ENCODE results near the gene LZTS2.

Gene LZTS2

GRCh38 chr10:101000127-101000914, 713 bp downstream of the LZTS2 start:
- peak; percentile 16 for DNase-seq

- no peak for DNase-seq
Measured at GRCh38 chr10:101000915-101001658, 1.5 kb downstream of the LZTS2 start.

GRCh38 chr10:101001659-101002035, 2.0 kb downstream of the LZTS2 start:
- no peak for DNase-seq

GRCh38 chr10:101002456-101002855, 2.8 kb downstream of the LZTS2 start:
- DNase-seq: no peak

GRCh38 chr10:101003639-101004206, 4.1 kb downstream of the LZTS2 start:
- DNase-seq: no peak

GRCh38 chr10:101005361-101005760, 5.8 kb downstream of the LZTS2 start:
- DNase-seq: no peak

- DNase-seq: no peak
Measured at GRCh38 chr10:101005869-101006567, 6.4 kb downstream of the LZTS2 start.

- DNase-seq: no peak
Measured at GRCh38 chr10:101006593-101007098, 7.0 kb downstream of the LZTS2 start.

GRCh38 chr10:101007099-101007711, 7.6 kb downstream of the LZTS2 start:
- no peak for DNase-seq

GRCh38 chr10:101007915-101008822, 8.6 kb downstream of the LZTS2 start:
- DNase-seq: no peak

- no peak for DNase-seq
Measured at GRCh38 chr10:101008823-101009423, 9.3 kb downstream of the LZTS2 start.

- no peak for DNase-seq
Measured at GRCh38 chr10:101010329-101010728, 10.7 kb downstream of the LZTS2 start.

GRCh38 chr10:101011517-101012423, 12.2 kb downstream of the LZTS2 start:
- DNase-seq: no peak

- DNase-seq: peak; percentile 73
Measured at GRCh38 chr10:101012525-101013364, 13.1 kb downstream of the LZTS2 start.

- DNase-seq: peak; percentile 16
Measured at GRCh38 chr10:101013365-101013825, 13.8 kb downstream of the LZTS2 start.

GRCh38 chr10:101014230-101014884, 14.7 kb downstream of the LZTS2 start:
- DNase-seq: peak; percentile 54

- DNase-seq: no peak
Measured at GRCh38 chr10:101014966-101015581, 15.5 kb downstream of the LZTS2 start.

GRCh38 chr10:101015582-101015973, 16.0 kb downstream of the LZTS2 start:
- no peak for DNase-seq
